Loucy (cell line): Measurements from ENCODE around the gene ALDH4A1.

Experiments used
- H2AFZ ChIP-seq: fragments of 200-600 bp; sonication (generic); 2 replicates; pipeline ENCODE4 v1.6.0; 2016; ENCODE audit warnings: antibody characterized with exemption, mild to moderate bottlenecking, low read length, moderate library complexity
- H3F3A ChIP-seq: fragments of 200-600 bp; 2 replicates; pipeline ENCODE4 v1.6.0; 2016; ENCODE audit warnings: antibody characterized with exemption, low read depth, mild to moderate bottlenecking
- H3K27me3 ChIP-seq: fragments of 200-600 bp; sonication (generic); 2 replicates; pipeline ENCODE4 v1.6.1; 2014; ENCODE audit warnings: low read length, mild to moderate bottlenecking; ENCODE audit not compliant: insufficient read depth, poor library complexity, severe bottlenecking
- H3K36me3 ChIP-seq: fragments of 200-600 bp; sonication (generic); 2 replicates; pipeline ENCODE4 v1.6.1; 2016; ENCODE audit warnings: low read length; ENCODE audit not compliant: insufficient read depth
- H3K4me1 ChIP-seq: fragments of 200-600 bp; sonication (generic); 2 replicates; pipeline ENCODE4 v1.5.1; 2014; ENCODE audit warnings: low read length, mild to moderate bottlenecking; ENCODE audit not compliant: insufficient read depth, poor library complexity, severe bottlenecking
- H3K4me2 ChIP-seq: fragments of 200-600 bp; sonication (generic); 2 replicates; pipeline ENCODE4 v1.6.0; 2014; ENCODE audit warnings: antibody characterized with exemption, low read length, low read depth, mild to moderate bottlenecking; ENCODE audit not compliant: poor library complexity, severe bottlenecking
- H3K4me3 ChIP-seq: fragments of 200-600 bp; sonication (generic); 2 replicates; pipeline ENCODE4 v1.5.1; 2014; ENCODE audit warnings: low read length, mild to moderate bottlenecking, mixed read lengths; ENCODE audit not compliant: poor library complexity, severe bottlenecking
- H3K79me2 ChIP-seq: fragments of 200-600 bp; sonication (generic); 2 replicates; pipeline ENCODE4 v1.6.1; 2014; ENCODE audit warnings: low read length; ENCODE audit not compliant: insufficient read depth
- H3K9ac ChIP-seq: fragments of 200-600 bp; sonication (generic); 2 replicates; pipeline ENCODE4 v1.6.0; 2014; ENCODE audit warnings: mild to moderate bottlenecking, low read depth, low read length, moderate library complexity; ENCODE audit not compliant: poor library complexity, severe bottlenecking
- H3K9me2 ChIP-seq: fragments of 200-600 bp; sonication (generic); replicated peaks from 2 replicates; pipeline ENCODE4 v1.6.1; 2016; ENCODE audit warnings: low read depth, low read length, mixed read lengths
- H3K9me3 ChIP-seq: fragments of 200-600 bp; sonication (generic); 2 replicates; pipeline ENCODE4 v1.6.1; 2014; ENCODE audit warnings: mild to moderate bottlenecking, antibody characterized with exemption, low read length, low read depth; ENCODE audit not compliant: insufficient read depth
- H4K20me1 ChIP-seq: fragments of 200-600 bp; sonication (generic); 2 replicates; pipeline ENCODE4 v1.6.0; 2014; ENCODE audit warnings: antibody characterized with exemption, low read length, mild to moderate bottlenecking; ENCODE audit not compliant: insufficient read depth, poor library complexity, severe bottlenecking
- CTCF ChIP-seq: fragments of 200-600 bp; sonication (generic); conservative IDR thresholded peaks from 2 replicates; pipeline ENCODE4 v1.5.1; 2014; ENCODE audit warnings: mild to moderate bottlenecking, antibody characterized with exemption, low read length
- EZH2phosphoT487 ChIP-seq: fragments of 200-600 bp; IDR thresholded peaks from 2 replicates; pipeline ENCODE4 v1.6.1; 2018; ENCODE audit warnings: antibody characterized with exemption, mild to moderate bottlenecking, moderate library complexity, borderline replicate concordance

The ALDH4A1 gene

DNA sequence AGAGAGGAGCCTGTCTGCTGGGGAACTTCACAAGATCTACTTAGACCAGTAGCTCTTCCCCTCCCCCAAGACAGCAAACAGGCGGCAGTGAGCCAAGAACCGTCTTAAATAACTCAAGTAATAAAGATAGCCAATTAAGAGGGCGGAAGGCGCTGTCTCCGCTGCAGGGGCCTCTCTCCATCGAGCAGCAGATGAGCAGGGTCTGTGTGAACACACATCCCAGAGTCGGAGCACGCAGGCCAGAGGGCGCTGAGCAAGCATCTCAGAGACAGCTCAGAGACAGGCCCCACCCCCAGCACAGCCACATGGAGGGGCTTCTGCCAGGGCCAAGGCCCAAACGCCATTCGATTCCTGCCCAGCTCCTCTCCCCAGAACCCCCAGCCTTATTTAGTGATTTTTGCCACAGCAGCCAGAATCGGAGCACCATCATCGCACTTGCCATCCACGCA lies 43.1 kb upstream of the ALDH4A1 start:
- no peaks in the 10 kb centered on the region for H3K9me3 ChIP-seq
- TF ChIP-seq EZH2phosphoT487 (no peak), CTCF (no peak)
- H2AFZ ChIP-seq: no peak overlapping the region
- H3K9ac ChIP-seq: peak overlapping the region; percentile 48
- H4K20me1 ChIP-seq: no peaks in the 10 kb centered on the region
- H3K9me2 ChIP-seq: no peaks in the 10 kb centered on the region
- H3K4me1 ChIP-seq: peaks cover 57% of the 10 kb centered on the region
- H3F3A ChIP-seq: 0 out of 2 replicates have a peak, but pooled peaks cover 5% of the 10 kb centered on the region
- peaks cover 85% of the 10 kb centered on the region for H3K79me2 ChIP-seq
- H3K27me3 ChIP-seq: no peaks in the 10 kb centered on the region
- H3K36me3 ChIP-seq: no peaks in the 10 kb centered on the region
- no peak overlapping the region for H3K4me3 ChIP-seq
- peak overlapping the region; percentile 39 for H3K4me2 ChIP-seq

DNA sequence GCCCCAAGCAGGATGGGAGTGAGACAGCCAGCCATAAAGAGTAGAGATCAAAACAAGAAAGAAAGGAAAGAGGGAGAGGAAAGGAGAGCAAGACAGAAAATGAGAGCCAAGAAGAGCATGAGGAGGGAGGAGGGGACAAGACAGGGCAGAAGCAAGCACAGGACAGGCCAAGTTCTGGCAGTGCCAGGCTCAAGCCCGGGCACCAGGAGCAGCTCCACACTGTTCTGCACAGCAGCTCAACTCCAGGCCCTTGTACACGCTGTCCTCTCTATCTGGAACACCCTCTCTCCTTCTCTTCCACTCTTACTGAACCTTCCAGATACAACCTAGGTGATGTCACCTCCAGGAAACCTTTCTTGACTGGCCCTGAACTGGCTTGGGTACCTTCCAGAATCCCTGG lies 42.5 kb upstream of the ALDH4A1 start:
- no peaks in the 10 kb centered on the region for H4K20me1 ChIP-seq
- H3K27me3 ChIP-seq: no peaks in the 10 kb centered on the region
- peak overlapping the region; percentile 39 for H3K4me2 ChIP-seq
- peaks cover 85% of the 10 kb centered on the region for H3K79me2 ChIP-seq
- H3F3A ChIP-seq: 0 out of 2 replicates have a peak, but pooled peaks cover 5% of the 10 kb centered on the region
- peaks cover 51% of the 10 kb centered on the region for H3K4me1 ChIP-seq
- H3K36me3 ChIP-seq: no peaks in the 10 kb centered on the region
- no peaks in the 10 kb centered on the region for H3K9me2 ChIP-seq
- H2AFZ ChIP-seq: no peak overlapping the region
- no peaks in the 10 kb centered on the region for H3K9me3 ChIP-seq
- H3K9ac ChIP-seq: peak overlapping the region; percentile 48
- TF ChIP-seq EZH2phosphoT487 (no peak), CTCF (no peak)
- no peak overlapping the region for H3K4me3 ChIP-seq

DNA sequence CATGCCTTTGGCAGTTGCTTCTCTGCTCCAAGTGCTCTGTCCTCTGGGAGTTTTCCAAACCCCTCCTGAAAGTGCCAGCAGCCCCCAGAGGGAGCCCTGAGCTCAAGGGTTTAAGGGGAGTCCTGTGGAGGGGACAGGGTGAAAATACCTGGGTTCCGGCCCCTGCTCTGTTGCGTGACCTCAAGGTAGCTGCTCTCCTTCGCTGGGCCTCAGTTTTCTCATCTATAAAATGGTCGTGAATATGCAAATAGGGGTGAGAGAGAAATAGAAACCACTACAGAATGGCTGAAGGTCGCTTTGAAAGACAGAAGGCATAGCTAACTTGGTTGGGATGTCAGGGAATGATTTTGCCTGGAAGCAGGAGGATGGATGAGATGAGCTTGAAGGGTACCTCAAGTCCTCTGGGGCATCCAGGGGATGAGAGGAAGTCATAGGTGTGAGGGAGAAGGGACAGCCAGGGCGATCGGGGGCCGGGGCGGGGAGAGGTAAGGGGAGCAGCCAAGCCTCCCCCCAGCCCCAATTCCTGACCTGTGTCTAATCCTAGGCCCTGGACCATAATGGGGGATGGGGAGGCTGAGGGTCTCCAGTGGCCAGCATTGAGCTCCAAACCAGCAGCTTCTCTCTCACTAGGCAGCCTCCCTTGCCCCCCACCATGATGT lies 41.7 kb upstream of the ALDH4A1 start:
- Histone ChIP-seq H3K36me3 (no peaks in the 10 kb centered on the region), H3K27me3 (no peaks in the 10 kb centered on the region), H3K9me2 (no peaks in the 10 kb centered on the region), H3K4me3 (no peak overlapping the region), H3K9ac (peak overlapping the region; percentile 48), H2AFZ (no peak overlapping the region), H3K4me2 (no peak overlapping the region), H4K20me1 (no peaks in the 10 kb centered on the region), H3K79me2 (peaks cover 85% of the 10 kb centered on the region), H3K4me1 (peaks cover 43% of the 10 kb centered on the region), H3K9me3 (no peaks in the 10 kb centered on the region), H3F3A (0 out of 2 replicates have a peak, but pooled peaks cover 5% of the 10 kb centered on the region)
- TF ChIP-seq EZH2phosphoT487 (no peak), CTCF (no peak)
